Measurements from ENCODE around the gene CNTNAP5. TPM values are rescaled to one million over a fixed set of nuclear protein-coding genes. Genes with fewer than 3 reads are reported as not detected.

CNTNAP5 gene
- total RNA-seq, result not detected in 2 replicates

GRCh38 chr2:124025171-124025580 lies at the start of gene CNTNAP5:
TSS of gene CNTNAP5 (plus strand) at chr2:124025287. CDS start at chr2:124025651, 364 bp downstream.
- intact Hi-C loops (cut with micrococcal nuclease), result no loop called here

GRCh38 chr2:123976054-123976648 lies 48.9 kb upstream of the CNTNAP5 start:
- intact Hi-C loops (cut with micrococcal nuclease), result no loop called here

- intact Hi-C loops (cut with micrococcal nuclease), result no loop called here
Observed at GRCh38 chr2:123993728-123994323, 31.3 kb upstream of the CNTNAP5 start.

- intact Hi-C loops (cut with micrococcal nuclease), result no loop called here
Observed at GRCh38 chr2:123999681-124000080, 25.4 kb upstream of the CNTNAP5 start.

GRCh38 chr2:124001696-124002430 lies 23.2 kb upstream of the CNTNAP5 start:
- intact Hi-C loops (cut with micrococcal nuclease), result no loop called here

- intact Hi-C loops (cut with micrococcal nuclease), result no loop called here
Observed at GRCh38 chr2:124018890-124019289, 6.2 kb upstream of the CNTNAP5 start.

GRCh38 chr2:124024561-124025170 lies 421 bp upstream of the CNTNAP5 start:
- intact Hi-C loops (cut with micrococcal nuclease), result no loop called here

GRCh38 chr2:124025891-124026434 lies 876 bp downstream of the CNTNAP5 start:
- intact Hi-C loops (cut with micrococcal nuclease), result no loop called here

GRCh38 chr2:124026503-124026902 lies 1.4 kb downstream of the CNTNAP5 start:
- intact Hi-C loops (cut with micrococcal nuclease), result no loop called here

GRCh38 chr2:124027182-124027581 lies 2.1 kb downstream of the CNTNAP5 start:
- intact Hi-C loops (cut with micrococcal nuclease), result no loop called here

GRCh38 chr2:124032799-124033198 lies 7.7 kb downstream of the CNTNAP5 start:
- intact Hi-C loops (cut with micrococcal nuclease), result no loop called here

- intact Hi-C loops (cut with micrococcal nuclease), result no loop called here
Observed at GRCh38 chr2:124034265-124034664, 9.2 kb downstream of the CNTNAP5 start.

- intact Hi-C loops (cut with micrococcal nuclease), result no loop called here
Observed at GRCh38 chr2:124035001-124035400, 9.9 kb downstream of the CNTNAP5 start.

- intact Hi-C loops (cut with micrococcal nuclease), result no loop called here
Observed at GRCh38 chr2:124039032-124039431, 13.9 kb downstream of the CNTNAP5 start.

- intact Hi-C loops (cut with micrococcal nuclease), result no loop called here
Observed at GRCh38 chr2:124039762-124040291, 14.7 kb downstream of the CNTNAP5 start.

GRCh38 chr2:124045894-124046293 lies 20.8 kb downstream of the CNTNAP5 start:
- intact Hi-C loops (cut with micrococcal nuclease), result no loop called here

- intact Hi-C loops (cut with micrococcal nuclease), result no loop called here
Observed at GRCh38 chr2:124046332-124046731, 21.2 kb downstream of the CNTNAP5 start.

GRCh38 chr2:124048102-124048501 lies 23.0 kb downstream of the CNTNAP5 start:
- intact Hi-C loops (cut with micrococcal nuclease), result no loop called here

- intact Hi-C loops (cut with micrococcal nuclease), result no loop called here
Observed at GRCh38 chr2:124048664-124049063, 23.6 kb downstream of the CNTNAP5 start.

GRCh38 chr2:124049136-124049535 lies 24.0 kb downstream of the CNTNAP5 start:
- intact Hi-C loops (cut with micrococcal nuclease), result no loop called here

GRCh38 chr2:124050833-124051497 lies 25.9 kb downstream of the CNTNAP5 start:
- intact Hi-C loops (cut with micrococcal nuclease), result no loop called here
